ENCODE measurements around the gene HYAL3.

- TF ChIP-seq GATA2 (IDR thresholded peaks at IDR 0.05; ENCODE audit: low read depth, low read length) (no peak), GATA3 (IDR thresholded peaks at IDR 0.05; ENCODE audit: low read depth, low read length) (no peak)
Measured at GRCh38 chr3:50245251-50245745, 53.9 kb downstream of the HYAL3 start.

Measured in SH-SY5Y (cell line).